Retinal pigment epithelial cell (primary cell): ENCODE data around the gene TUBA1A.
"Not testable (repeated sequence)": the region's sequence is repeated elsewhere in the genome, so short reads cannot be mapped to it uniquely, and the experiment has no call there.

Source experiments
- DNase-seq: peaks from one replicate; pipeline ENCODE4 v3.0.0-alpha.2; 2010; ENCODE audit warnings: low read depth
- H3K4me3 ChIP-seq: 2 replicates; pipeline ENCODE4 v1.5.1; 2011; ENCODE audit warnings: mild to moderate bottlenecking, low read length, control low read depth, moderate library complexity
- CTCF ChIP-seq: conservative IDR thresholded peaks from 2 replicates; pipeline ENCODE4 v1.5.1; 2011; ENCODE audit warnings: low read depth, low read length, control low read depth, inconsistent platforms

Gene TUBA1A

GRCh38 chr12:49165114-49165513, 23.8 kb downstream of the TUBA1A start:
- no peak for TF ChIP-seq CTCF
- H3K4me3 ChIP-seq: no peak overlapping the region
- DNase-seq: no peak

GRCh38 chr12:49161901-49162300, 27.0 kb downstream of the TUBA1A start:
- not testable (repeated sequence) for H3K4me3 ChIP-seq, DNase-seq

- no peak for DNase-seq
- TF ChIP-seq CTCF: no peak
- H3K4me3 ChIP-seq: no peak overlapping the region
These were observed 27.6 kb downstream of the TUBA1A start for GRCh38 chr12:49161092-49161795.

GRCh38 chr12:49160399-49160798, 28.5 kb downstream of the TUBA1A start:
- DNase-seq: no peak
- TF ChIP-seq CTCF: no peak
- H3K4me3 ChIP-seq: no peak overlapping the region

- TF ChIP-seq CTCF: no peak
- DNase-seq: no peak
These were observed 34.7 kb downstream of the TUBA1A start for GRCh38 chr12:49154221-49154620.

GRCh38 chr12:49147384-49147783, 41.5 kb downstream of the TUBA1A start:
- DNase-seq: no peak
- no peak overlapping the region for H3K4me3 ChIP-seq
- TF ChIP-seq CTCF: no peak

More at GRCh38 chr12:49154221-49154620, 34.7 kb downstream of the TUBA1A start:
- no peak overlapping the region for H3K4me3 ChIP-seq

- no peak for DNase-seq
- no peak overlapping the region for H3K4me3 ChIP-seq
- no peak for TF ChIP-seq CTCF
These were observed 42.5 kb downstream of the TUBA1A start for GRCh38 chr12:49146406-49146805.
